ENCODE measurements around the gene PCDHGA2.
A peak's percentile ranks its signal among the peaks of the same experiment; 100 is the strongest.
"Not testable (repeated sequence)": the region's sequence is repeated elsewhere in the genome, so short reads cannot be mapped to it uniquely, and the experiment has no call there.

Gene PCDHGA2

GRCh38 chr5:141342773-141343172 is 4.2 kb downstream of the PCDHGA2 start:
- no peaks in the 10 kb centered on the region for H3K79me2 ChIP-seq (ENCODE audit: insufficient read depth, low read length)
- no peak overlapping the region for H3K27ac ChIP-seq (ENCODE audit: low read depth, low read length)
- no peak overlapping the region for H3K4me2 ChIP-seq (ENCODE audit: low read depth, low read length, poor library complexity, severe bottlenecking)
- H3K9me2 ChIP-seq (replicated peaks; ENCODE audit: insufficient read depth, low read length), result no peaks in the 10 kb centered on the region
- H3K9ac ChIP-seq (ENCODE audit: low read length), result no peak overlapping the region
- H3K27me3 ChIP-seq (ENCODE audit: low read length), result no peaks in the 10 kb centered on the region
- no peaks in the 10 kb centered on the region for H3K9me3 ChIP-seq (ENCODE audit: insufficient read depth, low read length)
- H4K20me1 ChIP-seq (ENCODE audit: low read depth, low read length), result no peaks in the 10 kb centered on the region
- no peaks in the 10 kb centered on the region for H3K36me3 ChIP-seq (ENCODE audit: low read length)
- H2AFZ ChIP-seq (ENCODE audit: low read depth, low read length, severe bottlenecking), result no peak overlapping the region
- H3F3A ChIP-seq (ENCODE audit: insufficient read depth), result no peaks in the 10 kb centered on the region
- no peak for TF ChIP-seq CTCF (IDR thresholded peaks at IDR 0.05; ENCODE audit: insufficient read depth, low read length, poor library complexity, severe bottlenecking)
- TF ChIP-seq EZH2phosphoT487 (conservative IDR thresholded peaks at IDR 0.05; ENCODE audit: low read length), result no peak
- no peak overlapping the region for H3K4me3 ChIP-seq (ENCODE audit: insufficient read depth, low read length, poor library complexity, severe bottlenecking)

- Histone ChIP-seq H3K4me3 (ENCODE audit: insufficient read depth, low read length, poor library complexity, severe bottlenecking) (no peak within 1 kb of the TSS), H3K9me2 (replicated peaks; ENCODE audit: insufficient read depth, low read length) (no peaks in the 10 kb centered on the region), H3K27ac (ENCODE audit: low read depth, low read length) (no peak within 1 kb of the TSS), H2AFZ (ENCODE audit: low read depth, low read length, severe bottlenecking) (no peak within 1 kb of the TSS), H4K20me1 (ENCODE audit: low read depth, low read length) (no peaks in the 10 kb centered on the region), H3K36me3 (ENCODE audit: low read length) (no peaks in the 10 kb centered on the region), H3K79me2 (ENCODE audit: insufficient read depth, low read length) (no peaks in the 10 kb centered on the region), H3K27me3 (ENCODE audit: low read length) (no peaks in the 10 kb centered on the region), H3K9me3 (ENCODE audit: insufficient read depth, low read length) (no peaks in the 10 kb centered on the region), H3K4me2 (ENCODE audit: low read depth, low read length, poor library complexity, severe bottlenecking) (no peak within 1 kb of the TSS), H3K9ac (ENCODE audit: low read length) (no peak within 1 kb of the TSS), H3F3A (ENCODE audit: insufficient read depth) (no peaks in the 10 kb centered on the region)
- no peak for TF ChIP-seq EZH2phosphoT487 (conservative IDR thresholded peaks at IDR 0.05; ENCODE audit: low read length)
- peak; percentile 9 for TF ChIP-seq CTCF (IDR thresholded peaks at IDR 0.05; ENCODE audit: insufficient read depth, low read length, poor library complexity, severe bottlenecking)
Observed at GRCh38 chr5:141343242-141343952, 4.8 kb downstream of the PCDHGA2 start, which contains the start of gene PCDHGA3. Gene PCDHGA3 (plus strand): TSS chr5:141343829. CDS start chr5:141344034, 205 bp downstream.

GRCh38 chr5:141343953-141344463 is 5.4 kb downstream of the PCDHGA2 start:
- Histone ChIP-seq H3K9ac (ENCODE audit: low read length) (no peak overlapping the region), H3F3A (ENCODE audit: insufficient read depth) (no peaks in the 10 kb centered on the region), H3K9me3 (ENCODE audit: insufficient read depth, low read length) (no peaks in the 10 kb centered on the region), H3K79me2 (ENCODE audit: insufficient read depth, low read length) (no peaks in the 10 kb centered on the region), H3K4me2 (ENCODE audit: low read depth, low read length, poor library complexity, severe bottlenecking) (no peak overlapping the region), H3K27me3 (ENCODE audit: low read length) (no peaks in the 10 kb centered on the region), H3K9me2 (replicated peaks; ENCODE audit: insufficient read depth, low read length) (no peaks in the 10 kb centered on the region), H3K27ac (ENCODE audit: low read depth, low read length) (no peak overlapping the region), H3K4me3 (ENCODE audit: insufficient read depth, low read length, poor library complexity, severe bottlenecking) (no peak overlapping the region), H3K36me3 (ENCODE audit: low read length) (no peaks in the 10 kb centered on the region), H2AFZ (ENCODE audit: low read depth, low read length, severe bottlenecking) (no peak overlapping the region), H4K20me1 (ENCODE audit: low read depth, low read length) (no peaks in the 10 kb centered on the region)
- TF ChIP-seq EZH2phosphoT487 (conservative IDR thresholded peaks at IDR 0.05; ENCODE audit: low read length), result no peak

- no peak overlapping the region for H3K4me2 ChIP-seq (ENCODE audit: low read depth, low read length, poor library complexity, severe bottlenecking)
- no peak overlapping the region for H2AFZ ChIP-seq (ENCODE audit: low read depth, low read length, severe bottlenecking)
- no peaks in the 10 kb centered on the region for H3K27me3 ChIP-seq (ENCODE audit: low read length)
- no peaks in the 10 kb centered on the region for H3K36me3 ChIP-seq (ENCODE audit: low read length)
- H4K20me1 ChIP-seq (ENCODE audit: low read depth, low read length), result no peaks in the 10 kb centered on the region
- H3K4me3 ChIP-seq (ENCODE audit: insufficient read depth, low read length, poor library complexity, severe bottlenecking), result no peak overlapping the region
- H3K79me2 ChIP-seq (ENCODE audit: insufficient read depth, low read length), result no peaks in the 10 kb centered on the region
- no peak overlapping the region for H3K27ac ChIP-seq (ENCODE audit: low read depth, low read length)
- no peaks in the 10 kb centered on the region for H3K9me3 ChIP-seq (ENCODE audit: insufficient read depth, low read length)
- TF ChIP-seq EZH2phosphoT487 (conservative IDR thresholded peaks at IDR 0.05; ENCODE audit: low read length) (no peak), CTCF (IDR thresholded peaks at IDR 0.05; ENCODE audit: insufficient read depth, low read length, poor library complexity, severe bottlenecking) (no peak)
- no peaks in the 10 kb centered on the region for H3F3A ChIP-seq (ENCODE audit: insufficient read depth)
- H3K9ac ChIP-seq (ENCODE audit: low read length), result no peak overlapping the region
- H3K9me2 ChIP-seq (replicated peaks; ENCODE audit: insufficient read depth, low read length), result no peaks in the 10 kb centered on the region
Observed at GRCh38 chr5:141345327-141345726, 6.8 kb downstream of the PCDHGA2 start.

- not testable (repeated sequence) for H3K27ac ChIP-seq (ENCODE audit: low read depth, low read length); H3K27me3 ChIP-seq (ENCODE audit: low read length); H3K9me2 ChIP-seq (replicated peaks; ENCODE audit: insufficient read depth, low read length); H3K9ac ChIP-seq (ENCODE audit: low read length); H3F3A ChIP-seq (ENCODE audit: insufficient read depth); H3K4me3 ChIP-seq (ENCODE audit: insufficient read depth, low read length, poor library complexity, severe bottlenecking); H3K79me2 ChIP-seq (ENCODE audit: insufficient read depth, low read length); H4K20me1 ChIP-seq (ENCODE audit: low read depth, low read length); H3K4me2 ChIP-seq (ENCODE audit: low read depth, low read length, poor library complexity, severe bottlenecking); H3K9me3 ChIP-seq (ENCODE audit: insufficient read depth, low read length); H3K36me3 ChIP-seq (ENCODE audit: low read length); H2AFZ ChIP-seq (ENCODE audit: low read depth, low read length, severe bottlenecking)
Observed at GRCh38 chr5:141346017-141346416, 7.5 kb downstream of the PCDHGA2 start.
